OCI-LY3 (cell line): Measurements from ENCODE around the gene RPAP2.

Source experiments
- CTCF ChIP-seq: fragments of 200-600, 300-600 bp; sonication (generic); IDR thresholded peaks from 2 replicates; pipeline ENCODE4 v1.5.1; 2014; ENCODE audit warnings: antibody characterized with exemption, low read length, low read depth
- EZH2phosphoT487 ChIP-seq: fragments of 200-600 bp; shearing (Covaris generic); IDR thresholded peaks from 2 replicates; pipeline ENCODE4 v1.6.1; 2018; ENCODE audit warnings: antibody characterized with exemption, mixed run types, low read depth

GRCh38 chr1:92444351-92444750 lies 145.5 kb downstream of the RPAP2 start:
- TF ChIP-seq CTCF (no peak), EZH2phosphoT487 (no peak)
